ENCODE data around the gene APCDD1L. TPM values are rescaled to one million over a fixed set of nuclear protein-coding genes. Genes with fewer than 3 reads are reported as not detected.

Gene APCDD1L
- polyA plus RNA-seq, 1 donor from 2014 or later: not detected

GRCh38 chr20:58457083-58457695 is 58.0 kb downstream of the APCDD1L start:
- Histone ChIP-seq H3K79me2 (replicated peaks; ENCODE audit: insufficient read depth, low read length) (no peaks in the 10 kb centered on the region), H3F3A (ENCODE audit: insufficient read depth, low read length, poor library complexity, severe bottlenecking) (no peaks in the 10 kb centered on the region), H3K27ac (ENCODE audit: low read length) (no peak overlapping the region), H3K36me3 (ENCODE audit: insufficient read depth, low read length) (no peaks in the 10 kb centered on the region), H2AFZ (ENCODE audit: low read depth, low read length) (no peak overlapping the region), H4K20me1 (ENCODE audit: insufficient read depth) (no peaks in the 10 kb centered on the region), H3K4me3 (ENCODE audit: low read length) (no peak overlapping the region), H3K9ac (ENCODE audit: low read length) (no peak overlapping the region), H3K9me3 (ENCODE audit: low read length) (no peaks in the 10 kb centered on the region), H3K9me2 (ENCODE audit: insufficient read depth, low read length) (no peaks in the 10 kb centered on the region), H3K27me3 (ENCODE audit: insufficient read depth, low read depth, low read length) (no peaks in the 10 kb centered on the region), H3K4me2 (ENCODE audit: low read length) (no peak overlapping the region)
- TF ChIP-seq REST (IDR thresholded peaks at IDR 0.05; ENCODE audit: borderline replicate concordance): no peak
- TF ChIP-seq CTCF (IDR thresholded peaks at IDR 0.05; ENCODE audit: poor library complexity, severe bottlenecking): no peak
- TF ChIP-seq TAF1 (IDR thresholded peaks at IDR 0.05; ENCODE audit: low read depth): no peak
- no peak for TF ChIP-seq POLR2AphosphoS5 (IDR thresholded peaks at IDR 0.05)
- no peak for TF ChIP-seq SMC3 (conservative IDR thresholded peaks at IDR 0.05; ENCODE audit: poor library complexity)
- no peak for TF ChIP-seq MXI1 (conservative IDR thresholded peaks at IDR 0.05; ENCODE audit: poor library complexity, severe bottlenecking)
- TF ChIP-seq RAD21 (conservative IDR thresholded peaks at IDR 0.05): no peak
- no peak for TF ChIP-seq EP300 (conservative IDR thresholded peaks at IDR 0.05; ENCODE audit: poor library complexity, severe bottlenecking)
- no peak for TF ChIP-seq EZH2 (IDR thresholded peaks at IDR 0.05; ENCODE audit: borderline replicate concordance, insufficient read depth, low read length, poor library complexity, severe bottlenecking)

GRCh38 chr20:58454460-58454859 is 60.7 kb downstream of the APCDD1L start:
- Histone ChIP-seq H2AFZ (ENCODE audit: low read depth, low read length) (no peak overlapping the region), H3K79me2 (replicated peaks; ENCODE audit: insufficient read depth, low read length) (no peaks in the 10 kb centered on the region), H3K9me2 (ENCODE audit: insufficient read depth, low read length) (no peaks in the 10 kb centered on the region), H3K4me3 (ENCODE audit: low read length) (no peak overlapping the region), H3K9me3 (ENCODE audit: low read length) (no peaks in the 10 kb centered on the region), H3K36me3 (ENCODE audit: insufficient read depth, low read length) (no peaks in the 10 kb centered on the region), H3F3A (ENCODE audit: insufficient read depth, low read length, poor library complexity, severe bottlenecking) (no peaks in the 10 kb centered on the region), H4K20me1 (ENCODE audit: insufficient read depth) (no peaks in the 10 kb centered on the region), H3K9ac (ENCODE audit: low read length) (no peak overlapping the region), H3K27ac (ENCODE audit: low read length) (no peak overlapping the region), H3K4me2 (ENCODE audit: low read length) (no peak overlapping the region), H3K27me3 (ENCODE audit: insufficient read depth, low read depth, low read length) (no peaks in the 10 kb centered on the region)
- TF ChIP-seq RAD21 (conservative IDR thresholded peaks at IDR 0.05) (no peak), TAF1 (IDR thresholded peaks at IDR 0.05; ENCODE audit: low read depth) (no peak), CTCF (IDR thresholded peaks at IDR 0.05; ENCODE audit: poor library complexity, severe bottlenecking) (no peak), EP300 (conservative IDR thresholded peaks at IDR 0.05; ENCODE audit: poor library complexity, severe bottlenecking) (no peak)

Data from neural cell (in vitro differentiated cells).